Prostate gland (tissue), 1 donor: ENCODE results near the gene IGF2.

Source experiments
- POLR2A ChIP-seq: fragments of 450-650 bp; IDR thresholded peaks from one replicate; pipeline ENCODE4 v1.6.1; 2016; ENCODE audit warnings: antibody characterized with exemption, mild to moderate bottlenecking
- POLR2AphosphoS5 ChIP-seq: sonication (generic); formaldehyde crosslinking; IDR thresholded peaks from one replicate; pipeline ENCODE4 v1.6.1; 2017; ENCODE audit warnings: antibody characterized with exemption

GRCh38 chr11:2143799-2144543, 4.8 kb upstream of the IGF2 start:
- TF ChIP-seq POLR2A (no peak), POLR2AphosphoS5 (no peak)
